ENCODE data around the gene MAN2A2.

The MAN2A2 gene

GRCh38 chr15:90902840-90903732 lies at the start of gene MAN2A2:
Gene MAN2A2 (plus strand): TSS chr15:90903302. CDS start chr15:90904208, 906 bp downstream.
- peak; percentile 65 to 74 for DNase-seq (ENCODE audit: extremely low read depth in 1 of 2, low read depth in 1 of 2)

- DNase-seq (ENCODE audit: extremely low read depth in 1 of 2, low read depth in 1 of 2) = no peak
Measured at GRCh38 chr15:90855139-90855538, 48.0 kb upstream of the MAN2A2 start.

DNA sequence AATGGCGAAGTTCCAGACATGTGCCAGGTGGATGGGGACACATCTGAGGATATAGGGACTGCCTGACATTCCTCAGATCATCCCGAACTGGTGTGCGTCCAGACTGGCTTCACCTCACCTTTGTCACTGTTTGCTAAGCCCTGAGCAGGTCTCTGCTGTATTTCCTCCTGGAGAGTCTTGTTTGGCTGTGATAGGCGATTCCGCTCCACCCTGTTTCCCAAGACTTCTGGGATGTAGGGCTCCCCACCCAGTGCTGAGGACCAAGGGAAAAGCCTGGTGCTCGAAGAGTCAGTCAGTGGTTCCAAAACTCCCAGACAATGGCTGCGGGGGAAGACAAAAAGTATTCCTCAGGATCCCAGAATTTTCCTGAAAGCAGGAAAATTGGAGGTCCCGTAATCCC lies 45.8 kb upstream of the MAN2A2 start:
- no peak for DNase-seq (ENCODE audit: extremely low read depth in 1 of 2, low read depth in 1 of 2)

DNA sequence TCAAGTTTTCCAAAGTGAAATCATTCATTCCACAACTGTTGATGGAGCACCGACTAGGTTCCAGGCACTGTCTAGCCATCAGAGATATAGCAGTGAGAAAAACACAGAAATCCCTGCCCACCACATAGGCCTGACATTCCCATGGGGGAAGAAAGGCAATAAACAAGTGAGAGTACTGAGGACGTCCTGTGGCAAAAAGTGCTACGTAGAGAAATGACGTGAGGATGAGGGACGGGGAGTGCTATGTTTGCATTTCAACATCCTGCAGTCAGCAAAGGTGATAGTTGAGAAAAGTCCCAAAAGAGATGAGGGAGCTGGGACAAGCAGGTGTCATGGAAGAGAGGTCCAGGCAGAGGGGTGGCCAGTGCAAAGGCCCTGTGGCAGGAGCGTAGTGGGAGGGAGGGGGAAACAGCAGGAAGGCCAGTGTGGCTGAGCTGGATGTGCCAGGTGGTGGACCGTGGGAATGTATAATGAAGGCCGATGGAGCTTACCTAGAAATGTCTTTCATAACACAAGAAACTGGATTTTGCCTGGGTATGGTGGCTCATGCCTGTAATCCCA lies 45.1 kb upstream of the MAN2A2 start:
- DNase-seq (ENCODE audit: extremely low read depth in 1 of 2, low read depth in 1 of 2) = no peak

GRCh38 chr15:90859234-90860131 lies 43.6 kb upstream of the MAN2A2 start:
- DNase-seq (ENCODE audit: extremely low read depth in 1 of 2, low read depth in 1 of 2) = no peak

GRCh38 chr15:90860450-90860849 lies 42.7 kb upstream of the MAN2A2 start:
- no peak for DNase-seq (ENCODE audit: extremely low read depth in 1 of 2, low read depth in 1 of 2)

DNA sequence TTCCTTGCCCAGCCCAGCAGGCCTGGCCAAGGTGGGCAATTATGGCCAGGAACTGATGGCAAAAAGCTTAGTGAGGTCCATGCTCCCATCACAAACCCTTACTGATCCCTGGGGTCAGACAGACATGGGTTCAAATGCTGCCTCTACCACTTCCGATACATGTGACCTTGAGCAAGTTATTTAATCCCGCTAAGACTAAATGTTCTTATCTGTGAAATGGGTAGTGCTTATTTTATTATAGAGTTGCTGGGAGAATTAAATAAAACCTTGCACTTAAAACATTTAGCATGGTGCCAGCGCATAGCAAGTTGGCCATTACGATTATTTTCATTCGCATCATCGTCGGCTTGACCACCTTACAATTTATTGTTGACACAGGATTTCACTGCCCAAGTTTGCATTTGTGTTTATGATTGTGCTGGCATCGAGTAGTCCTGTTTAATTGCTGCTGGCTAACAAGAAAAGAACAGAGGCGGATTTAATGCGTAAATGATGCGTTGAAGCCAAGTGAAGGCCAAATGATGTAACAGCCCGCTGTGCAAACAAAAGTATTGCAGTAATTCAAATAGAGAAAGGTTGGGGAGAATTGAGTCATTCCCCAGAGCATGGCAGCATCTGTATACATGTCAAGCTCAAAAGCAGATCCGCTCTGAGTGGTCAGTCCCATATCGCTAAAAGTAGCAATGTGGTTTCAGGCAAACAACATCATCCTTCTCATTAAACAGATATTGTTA lies 42.0 kb upstream of the MAN2A2 start:
- DNase-seq (ENCODE audit: extremely low read depth in 1 of 2, low read depth in 1 of 2) = no peak

DNA sequence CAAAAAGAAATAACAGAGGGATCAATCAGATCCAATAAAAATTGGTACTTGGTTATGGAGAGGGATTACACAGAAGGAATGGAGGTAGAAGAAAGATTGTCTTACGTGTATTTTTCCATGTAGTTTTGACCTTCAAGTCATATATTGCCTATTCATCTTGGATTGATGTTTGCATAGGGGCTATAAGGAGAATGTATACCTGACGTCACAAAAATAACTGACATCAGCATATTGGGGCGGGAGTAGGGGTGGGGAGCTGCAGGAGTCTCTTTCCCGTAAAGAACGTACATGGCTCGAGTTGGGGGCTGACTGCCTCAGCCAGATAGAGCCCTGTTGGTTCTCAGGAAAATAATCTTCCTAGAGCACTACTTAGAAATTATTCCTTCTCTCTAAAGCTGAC lies 40.6 kb upstream of the MAN2A2 start:
- no peak for DNase-seq (ENCODE audit: extremely low read depth in 1 of 2, low read depth in 1 of 2)

DNA sequence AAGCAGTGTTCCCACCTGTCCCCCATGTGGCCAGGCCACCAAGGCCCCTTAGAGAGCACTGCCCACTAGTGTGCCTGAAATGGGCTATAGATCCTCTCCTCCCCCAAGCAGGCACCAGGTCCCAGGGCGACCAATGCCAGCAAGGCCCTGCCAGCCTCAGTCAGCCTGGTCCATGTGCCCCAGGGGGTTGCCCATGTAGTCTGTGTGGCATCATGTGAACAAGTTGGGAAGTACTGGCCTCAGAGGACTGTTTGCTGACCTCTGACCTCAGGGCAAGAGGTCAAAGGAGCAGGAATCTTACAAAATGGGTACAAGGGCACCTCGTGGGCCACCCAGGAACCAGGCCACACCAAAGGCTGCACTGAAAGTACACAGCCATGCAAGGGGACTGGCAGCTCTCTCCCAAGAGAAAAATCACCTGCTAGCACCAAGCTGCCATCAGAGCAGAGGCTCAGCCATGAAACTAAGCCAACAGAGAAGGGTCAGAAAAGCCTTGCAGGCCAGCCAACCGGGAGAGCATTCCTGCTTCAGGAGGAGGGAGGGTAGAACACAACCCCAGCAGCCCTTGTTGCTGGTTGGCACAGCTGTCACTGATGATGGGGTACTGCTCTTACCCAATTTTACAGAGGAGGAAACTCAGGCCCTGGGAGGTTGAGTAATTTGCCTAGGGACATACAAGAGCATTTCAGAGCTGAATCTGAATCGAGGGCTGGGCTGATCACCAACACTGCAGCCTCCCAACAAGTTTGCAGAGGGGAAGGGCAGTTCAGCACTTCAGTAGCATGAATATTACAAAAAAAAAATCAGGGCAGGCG lies 39.9 kb upstream of the MAN2A2 start:
- no peak for DNase-seq (ENCODE audit: extremely low read depth in 1 of 2, low read depth in 1 of 2)

GRCh38 chr15:90863987-90864386 lies 39.1 kb upstream of the MAN2A2 start:
- DNase-seq (ENCODE audit: extremely low read depth in 1 of 2, low read depth in 1 of 2) = no peak

- no peak for DNase-seq (ENCODE audit: extremely low read depth in 1 of 2, low read depth in 1 of 2)
Measured at GRCh38 chr15:90864507-90864906, 38.6 kb upstream of the MAN2A2 start.

- DNase-seq (ENCODE audit: extremely low read depth in 1 of 2, low read depth in 1 of 2) = no peak
Measured at GRCh38 chr15:90865702-90866101, 37.4 kb upstream of the MAN2A2 start.

GRCh38 chr15:90866161-90866715 lies 36.9 kb upstream of the MAN2A2 start:
- no peak for DNase-seq (ENCODE audit: extremely low read depth in 1 of 2, low read depth in 1 of 2)

GRCh38 chr15:90866800-90867199 lies 36.3 kb upstream of the MAN2A2 start:
- DNase-seq (ENCODE audit: extremely low read depth in 1 of 2, low read depth in 1 of 2) = no peak

DNA sequence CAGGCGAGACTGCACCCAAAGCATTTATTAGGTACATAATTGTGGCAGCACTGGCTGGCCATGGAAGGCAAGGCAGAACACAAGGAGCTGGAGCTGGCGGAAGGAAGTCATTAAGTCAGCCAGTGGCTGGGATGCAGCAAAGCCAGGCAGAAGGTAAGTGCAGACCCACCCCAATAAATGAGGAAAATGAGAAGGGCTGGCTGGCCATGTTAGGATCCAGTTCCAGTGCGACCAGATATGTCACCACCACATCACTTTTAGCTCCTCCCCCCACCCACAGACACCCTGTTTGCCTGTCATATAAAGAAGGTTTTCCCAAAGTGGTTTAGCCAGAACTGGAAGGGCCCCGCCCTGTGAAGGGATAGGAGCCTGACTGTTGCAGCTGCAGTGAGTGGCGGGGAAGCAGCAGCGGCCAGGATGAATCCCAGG lies 34.8 kb upstream of the MAN2A2 start, which contains the start of gene FURIN:
Gene FURIN (plus strand): TSS at position 328 of the 429 bp plus-strand sequence. CDS start 7,153 bp downstream, outside the sequence.
- no peak for DNase-seq (ENCODE audit: extremely low read depth in 1 of 2, low read depth in 1 of 2)

DNA sequence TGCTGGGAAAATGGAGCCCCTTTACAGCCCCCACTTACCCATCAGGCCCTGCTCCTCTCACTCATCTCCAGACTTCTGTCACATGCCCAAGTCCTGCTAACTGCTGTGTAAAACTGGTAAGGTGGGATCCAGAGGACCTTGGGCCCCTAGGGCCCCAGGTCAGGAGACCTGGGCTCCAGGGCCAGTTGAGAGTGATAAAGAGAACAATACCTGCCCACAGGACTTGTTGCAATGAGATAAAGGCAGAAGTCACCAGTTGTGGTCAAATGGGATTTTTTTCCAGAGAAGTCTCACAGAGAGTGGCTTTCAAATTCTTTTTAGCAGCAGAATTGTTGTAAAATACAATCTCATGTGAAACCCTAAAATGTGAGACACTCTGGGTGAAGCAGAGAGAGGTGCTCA lies 34.0 kb upstream of the MAN2A2 start:
- no peak for DNase-seq (ENCODE audit: extremely low read depth in 1 of 2, low read depth in 1 of 2)

DNA sequence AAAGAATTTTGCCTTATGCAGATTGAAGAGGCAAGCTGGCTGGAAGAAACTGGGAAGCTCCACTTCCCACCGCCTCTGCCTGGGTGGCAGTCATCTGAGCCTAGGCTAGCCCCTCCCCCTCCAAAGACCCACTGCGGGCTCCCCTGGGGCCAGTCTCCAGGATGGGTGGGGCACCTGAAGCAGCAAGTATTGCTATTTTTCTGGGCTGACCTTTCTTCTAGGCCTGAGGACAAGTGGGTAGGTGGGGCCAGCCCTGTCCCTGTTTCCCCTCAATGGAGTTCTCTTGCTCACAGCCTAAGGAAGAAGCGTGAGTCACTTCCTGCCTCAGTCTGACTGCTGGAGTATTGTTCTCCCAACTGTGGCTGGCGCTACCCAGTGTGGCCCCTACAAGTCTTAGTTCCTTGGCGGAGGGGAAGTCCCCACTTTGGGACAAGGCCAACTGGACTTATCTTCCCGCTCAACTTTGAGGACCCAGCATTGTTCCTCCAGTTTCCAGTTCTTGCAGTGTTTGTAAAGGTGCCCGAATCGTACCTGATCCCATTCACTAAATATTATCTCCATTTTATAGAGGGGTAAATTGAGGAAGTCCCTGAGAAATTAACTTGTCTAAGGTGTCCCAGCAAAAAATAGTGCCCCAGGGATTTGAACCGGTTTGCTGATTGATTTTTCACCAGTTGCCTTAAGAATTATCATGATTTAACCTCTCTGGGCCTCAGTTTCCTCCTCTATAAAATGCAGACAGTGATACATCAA lies 33.3 kb upstream of the MAN2A2 start:
- DNase-seq (ENCODE audit: extremely low read depth in 1 of 2, low read depth in 1 of 2) = peak in 1 of 2 donors; percentile 77

GRCh38 chr15:90870354-90871138 lies 32.6 kb upstream of the MAN2A2 start:
- no peak for DNase-seq (ENCODE audit: extremely low read depth in 1 of 2, low read depth in 1 of 2)
